GM21423 (cell line): ENCODE results near the gene PLXNB2.
"Not testable (repeated sequence)": the region's sequence is repeated elsewhere in the genome, so short reads cannot be mapped to it uniquely, and the experiment has no call there.

Experiments used
- ATAC-seq: cut with Tn5 transposase; IDR thresholded peaks from one replicate; pipeline ENCODE4 v1.9.1; 2021; ENCODE audit warnings: mild to moderate bottlenecking, moderate library complexity; ENCODE audit not compliant: unreplicated experiment

PLXNB2 gene

GRCh38 chr22:50306753-50307749 is at the start of gene PLXNB2:
TSS of gene PLXNB2 (minus strand) at chr22:50307646. CDS start at chr22:50290584, 17,062 bp downstream.
- no peak for ATAC-seq

- no peak for ATAC-seq
Observed at GRCh38 chr22:50357222-50357621, 49.8 kb upstream of the PLXNB2 start.

GRCh38 chr22:50356186-50356585 is 48.7 kb upstream of the PLXNB2 start:
- ATAC-seq: no peak

GRCh38 chr22:50348058-50348457 is 40.6 kb upstream of the PLXNB2 start:
- ATAC-seq: no peak

- no peak for ATAC-seq
Observed at GRCh38 chr22:50347157-50347556, 39.7 kb upstream of the PLXNB2 start.

- ATAC-seq: no peak
Observed at GRCh38 chr22:50346470-50346869, 39.0 kb upstream of the PLXNB2 start.

- ATAC-seq: no peak
Observed at GRCh38 chr22:50343541-50343935, 36.1 kb upstream of the PLXNB2 start.

- peak; percentile 66 for ATAC-seq
Observed at GRCh38 chr22:50342651-50343540, 35.5 kb upstream of the PLXNB2 start, which contains the start of gene PPP6R2. TSS of gene PPP6R2 (plus strand) at chr22:50343327. CDS start at chr22:50393909, 50,582 bp downstream.

GRCh38 chr22:50341977-50342650 is 34.7 kb upstream of the PLXNB2 start:
- ATAC-seq: peak; percentile 50

- ATAC-seq: no peak
Observed at GRCh38 chr22:50339945-50340879, 32.8 kb upstream of the PLXNB2 start.

GRCh38 chr22:50338860-50339462 is 31.5 kb upstream of the PLXNB2 start:
- no peak for ATAC-seq

GRCh38 chr22:50338042-50338573 is 30.7 kb upstream of the PLXNB2 start:
- no peak for ATAC-seq

- ATAC-seq: no peak
Observed at GRCh38 chr22:50337262-50338041, 30.0 kb upstream of the PLXNB2 start.

- not testable (repeated sequence) for ATAC-seq
Observed at GRCh38 chr22:50334433-50334832, 27.0 kb upstream of the PLXNB2 start.

- no peak for ATAC-seq
Observed at GRCh38 chr22:50329236-50329635, 21.8 kb upstream of the PLXNB2 start.

GRCh38 chr22:50327711-50328019 is 20.2 kb upstream of the PLXNB2 start:
- ATAC-seq: no peak

- ATAC-seq: peak; percentile 81
Observed at GRCh38 chr22:50326956-50327710, 19.7 kb upstream of the PLXNB2 start, which contains the start of gene DENND6B. TSS of gene DENND6B (minus strand) at chr22:50327012. CDS start at chr22:50326988, 24 bp downstream.
